K562 (cell line): Measurements from ENCODE around the gene C1orf116. TPM values are rescaled to one million over a fixed set of nuclear protein-coding genes. Genes with fewer than 3 reads are reported as not detected.

Experiments
- BRD4 ChIP-seq: fragments of 200-600 bp; sonication (generic); IDR thresholded peaks from 2 replicates; pipeline ENCODE4 v1.6.1; 2017; ENCODE audit warnings: inconsistent platforms
- CREB1 ChIP-seq, 2 experiments: sonication (generic) in 1 of 2; formaldehyde crosslinking in 1 of 2; IDR thresholded peaks; 2 replicates each; pipeline versions ENCODE4 v1.6.1 to v1.8.0; 2012 to 2022; ENCODE audit warnings: inconsistent platforms in 1 of 2, mild to moderate bottlenecking in 1 of 2, missing genetic modification reagents in 1 of 2, moderate library complexity in 1 of 2
- E2F3 ChIP-seq: fragments of 250-450 bp; sonication (Bioruptor Pico); IDR thresholded peaks from 2 replicates; pipeline ENCODE4 v1.4.0; 2020; ENCODE audit warnings: mild to moderate bottlenecking
- GTF2E2 ChIP-seq: fragments of 200-800 bp; sonication (Bioruptor generic); IDR thresholded peaks from 2 replicates; pipeline ENCODE4 v1.6.1; 2016; ENCODE audit warnings: missing genetic modification characterization, missing compliant biosample characterization
- ILF3 ChIP-seq: fragments of 450-650 bp; IDR thresholded peaks from 2 replicates; pipeline ENCODE4 v1.6.1; 2018; ENCODE audit warnings: antibody characterized with exemption, mild to moderate bottlenecking, moderate library complexity, borderline replicate concordance
- MBD2 ChIP-seq: sonication (generic); IDR thresholded peaks from 2 replicates; pipeline ENCODE4 v1.6.1; 2016; ENCODE audit warnings: low read depth, borderline replicate concordance
- MEF2A ChIP-seq: IDR thresholded peaks from 2 replicates; pipeline ENCODE4 v1.6.1; 2011; ENCODE audit warnings: low read depth, mild to moderate bottlenecking, low read length, moderate library complexity; ENCODE audit not compliant: control insufficient read depth
- NR2C1 ChIP-seq, 2 experiments: fragments of 450-650 bp; IDR thresholded peaks; 2 replicates each; pipeline ENCODE4 v1.6.1; 2017; ENCODE audit warnings: mild to moderate bottlenecking in 2 of 2, antibody characterized with exemption in 1 of 2, inconsistent platforms in 1 of 2, missing compliant biosample characterization in 1 of 2, missing genetic modification characterization in 1 of 2
- SMAD4 ChIP-seq: fragments of 250-450 bp; sonication (Bioruptor Pico); conservative IDR thresholded peaks from 2 replicates; pipeline ENCODE4 v1.8.0; 2021; ENCODE audit warnings: inconsistent platforms, mild to moderate bottlenecking, moderate library complexity
- SNRNP70 ChIP-seq: fragments of 200-400 bp; formaldehyde crosslinking; optimal IDR thresholded peaks from 2 replicates; pipeline ENCODE3; 2017; ENCODE audit warnings: low read depth, low read length
- SRSF7 ChIP-seq: fragments of 200-400 bp; formaldehyde crosslinking; optimal IDR thresholded peaks from 2 replicates; pipeline ENCODE3; 2017; ENCODE audit warnings: mild to moderate bottlenecking, low read depth, low read length
- SRSF9 ChIP-seq: fragments of 200-400 bp; formaldehyde crosslinking; IDR thresholded peaks from 2 replicates; pipeline ENCODE4 v1.6.1; 2017; ENCODE audit warnings: low read depth, low read length, borderline replicate concordance
- THRAP3 ChIP-seq: fragments of 450-650 bp; IDR thresholded peaks from 2 replicates; pipeline ENCODE4 v1.6.1; 2016; ENCODE audit warnings: mild to moderate bottlenecking, inconsistent platforms, borderline replicate concordance
- ZNF224 ChIP-seq: sonication (generic); formaldehyde crosslinking; IDR thresholded peaks from 2 replicates; pipeline ENCODE4 v1.8.0; 2022; ENCODE audit warnings: mild to moderate bottlenecking, missing genetic modification reagents
- ZNF766 ChIP-seq: fragments of 200-800 bp; sonication (Bioruptor generic); conservative IDR thresholded peaks from 2 replicates; pipeline ENCODE4 v1.6.1; 2016; ENCODE audit warnings: missing genetic modification characterization, missing compliant biosample characterization
- polyA plus RNA-seq, 8 experiments: library from polyadenylated mRNA; depleted of rRNA in 4 of 8; stranded (reverse) in 5 of 8; unstranded in 3 of 8; fragments of >200 nt; fragmentation: Nextera tagmentation in 2 of 8; fragmentation: Illumina TruSeq in 1 of 8; extraction: Ambion mirVana in 2 of 8; extraction: Trizol in 1 of 8; gene quantifications; 2 replicates each; pipeline versions ENCODE4 v1.2.1 to v1.2.3, GENCODE V29; 2011 to 2014; ENCODE audit warnings: inconsistent platforms in 1 of 8, missing spikeins in 1 of 8
- total RNA-seq, 7 experiments: library from RNA; depleted of rRNA in 6 of 7; stranded (reverse); fragments of >200 nt in 6 of 7; fragmentation: Illumina TruSeq in 2 of 7; extraction: Trizol in 2 of 7; gene quantifications; 2 replicates each; pipeline versions ENCODE4 v1.2.1 to v1.2.3, GENCODE V29; 2011 to 2021; ENCODE audit warnings: low replicate concordance in 1 of 7
- TF ChIP-seq, protein P1 (sequence below), 2 experiments: IDR thresholded peaks in 1 of 2; conservative IDR thresholded peaks in 1 of 2; 2 replicates each; pipeline ENCODE4 v1.6.1; 2016; ENCODE audit warnings: low read depth in 2 of 2, mild to moderate bottlenecking in 1 of 2, missing compliant biosample characterization in 1 of 2, missing genetic modification characterization in 1 of 2, moderate library complexity in 1 of 2
- TF ChIP-seq, protein P2 (sequence below): sonication (generic); formaldehyde crosslinking; IDR thresholded peaks from 2 replicates; pipeline ENCODE4 v1.8.1; 2022; ENCODE audit warnings: missing genetic modification reagents
- TF ChIP-seq, protein P3 (sequence below): sonication (generic); formaldehyde crosslinking; IDR thresholded peaks from 2 replicates; pipeline ENCODE4 v1.8.0; 2022; ENCODE audit warnings: mild to moderate bottlenecking, low read depth, missing genetic modification reagents
- TF ChIP-seq, protein P4 (sequence below): sonication (generic); formaldehyde crosslinking; IDR thresholded peaks from 2 replicates; pipeline ENCODE4 v1.8.1; 2023; ENCODE audit warnings: mild to moderate bottlenecking, missing genetic modification reagents, moderate library complexity

Gene C1orf116
- total and polyA plus RNA-seq, 9 of the 15 experiments (the other 6 are each of a cell fraction or from before 2014, with no cell fraction given), result 0.62 to 3.0 (median 0.95) TPM

DNA sequence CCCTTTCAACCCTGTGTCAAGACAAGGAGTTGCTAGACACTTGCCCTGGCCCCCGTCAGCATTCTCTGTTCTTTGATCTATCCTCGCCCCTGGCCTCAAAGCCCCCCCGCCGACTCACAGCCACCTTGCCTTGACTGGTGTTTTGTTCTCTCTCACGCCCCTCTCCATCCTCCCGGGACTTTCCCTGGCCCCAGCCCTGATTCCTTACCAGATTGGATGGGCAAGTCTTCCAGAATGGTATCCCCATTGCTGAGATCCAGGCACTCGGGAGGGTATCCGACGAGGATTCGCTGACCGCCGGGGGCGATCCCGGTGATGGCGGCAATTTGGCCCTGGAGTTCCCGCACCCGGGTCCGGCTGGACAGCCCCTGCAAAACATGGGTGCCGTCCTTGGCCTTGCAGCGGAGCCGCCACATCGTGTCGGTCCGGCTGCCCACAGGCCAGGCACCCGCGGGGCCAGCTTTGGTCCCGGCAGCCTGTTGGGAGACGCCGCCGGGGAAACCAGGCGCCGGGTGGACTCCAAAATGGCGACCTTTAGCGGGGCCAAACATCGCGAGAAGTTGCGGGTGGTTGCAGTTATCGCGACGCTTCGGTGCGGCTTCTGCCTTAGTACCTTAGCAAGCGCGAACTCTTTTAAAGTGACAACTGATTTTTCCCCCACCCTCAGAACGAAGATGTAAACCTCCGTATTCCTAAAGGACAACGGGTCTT, 18.1 kb upstream of the C1orf116 start (continued):
- TF ChIP-seq, protein P1, sequence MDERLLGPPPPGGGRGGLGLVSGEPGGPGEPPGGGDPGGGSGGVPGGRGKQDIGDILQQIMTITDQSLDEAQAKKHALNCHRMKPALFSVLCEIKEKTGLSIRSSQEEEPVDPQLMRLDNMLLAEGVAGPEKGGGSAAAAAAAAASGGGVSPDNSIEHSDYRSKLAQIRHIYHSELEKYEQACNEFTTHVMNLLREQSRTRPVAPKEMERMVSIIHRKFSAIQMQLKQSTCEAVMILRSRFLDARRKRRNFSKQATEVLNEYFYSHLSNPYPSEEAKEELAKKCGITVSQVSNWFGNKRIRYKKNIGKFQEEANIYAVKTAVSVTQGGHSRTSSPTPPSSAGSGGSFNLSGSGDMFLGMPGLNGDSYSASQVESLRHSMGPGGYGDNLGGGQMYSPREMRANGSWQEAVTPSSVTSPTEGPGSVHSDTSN (CRISPR knock-in tag; IDR thresholded peaks at IDR 0.05; ENCODE audit: low read depth), result no peak
- TF ChIP-seq, protein P1 (tag; conservative IDR thresholded peaks at IDR 0.05; ENCODE audit: low read depth), result no peak
- TF ChIP-seq ILF3, result no peak
- TF ChIP-seq, protein P2, sequence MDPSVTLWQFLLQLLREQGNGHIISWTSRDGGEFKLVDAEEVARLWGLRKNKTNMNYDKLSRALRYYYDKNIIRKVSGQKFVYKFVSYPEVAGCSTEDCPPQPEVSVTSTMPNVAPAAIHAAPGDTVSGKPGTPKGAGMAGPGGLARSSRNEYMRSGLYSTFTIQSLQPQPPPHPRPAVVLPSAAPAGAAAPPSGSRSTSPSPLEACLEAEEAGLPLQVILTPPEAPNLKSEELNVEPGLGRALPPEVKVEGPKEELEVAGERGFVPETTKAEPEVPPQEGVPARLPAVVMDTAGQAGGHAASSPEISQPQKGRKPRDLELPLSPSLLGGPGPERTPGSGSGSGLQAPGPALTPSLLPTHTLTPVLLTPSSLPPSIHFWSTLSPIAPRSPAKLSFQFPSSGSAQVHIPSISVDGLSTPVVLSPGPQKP (CRISPR knock-in tag), result no peak
- peak; percentile 65 for TF ChIP-seq MBD2
- TF ChIP-seq SRSF7, result no peak
- no peak for TF ChIP-seq ZNF766 (CRISPR knock-in tag)
- TF ChIP-seq ZNF224 (CRISPR knock-in tag), result no peak; the same call in 1 of the 2 replicates
- no peak for TF ChIP-seq MEF2A
- TF ChIP-seq SMAD4 (CRISPR knock-in tag), result 0 out of 2 replicates have a peak, but pooled peaks have one; percentile 29
- TF ChIP-seq, protein P3, sequence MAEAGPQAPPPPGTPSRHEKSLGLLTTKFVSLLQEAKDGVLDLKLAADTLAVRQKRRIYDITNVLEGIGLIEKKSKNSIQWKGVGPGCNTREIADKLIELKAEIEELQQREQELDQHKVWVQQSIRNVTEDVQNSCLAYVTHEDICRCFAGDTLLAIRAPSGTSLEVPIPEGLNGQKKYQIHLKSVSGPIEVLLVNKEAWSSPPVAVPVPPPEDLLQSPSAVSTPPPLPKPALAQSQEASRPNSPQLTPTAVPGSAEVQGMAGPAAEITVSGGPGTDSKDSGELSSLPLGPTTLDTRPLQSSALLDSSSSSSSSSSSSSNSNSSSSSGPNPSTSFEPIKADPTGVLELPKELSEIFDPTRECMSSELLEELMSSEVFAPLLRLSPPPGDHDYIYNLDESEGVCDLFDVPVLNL (CRISPR knock-in tag), result peak; percentile 40; the same call in 1 of the 2 replicates
- TF ChIP-seq THRAP3, result no peak
- TF ChIP-seq BRD4, result peak; percentile 40; the same call in 1 of the 2 replicates
- TF ChIP-seq GTF2E2 (tag), result peak; percentile 85
- TF ChIP-seq NR2C1 (IDR thresholded peaks at IDR 0.05), result no peak
- no peak for TF ChIP-seq NR2C1 (tag; IDR thresholded peaks at IDR 0.05)
- no peak for TF ChIP-seq SNRNP70
- TF ChIP-seq SRSF9, result no peak
- no peak; the same call in 1 of the 2 replicates for TF ChIP-seq CREB1 (IDR thresholded peaks at IDR 0.05)
- no peak for TF ChIP-seq CREB1 (CRISPR knock-in tag; IDR thresholded peaks at IDR 0.05)
- no peak; the same call in 1 of the 2 replicates for TF ChIP-seq E2F3 (CRISPR knock-in tag)
- TF ChIP-seq, protein P4, sequence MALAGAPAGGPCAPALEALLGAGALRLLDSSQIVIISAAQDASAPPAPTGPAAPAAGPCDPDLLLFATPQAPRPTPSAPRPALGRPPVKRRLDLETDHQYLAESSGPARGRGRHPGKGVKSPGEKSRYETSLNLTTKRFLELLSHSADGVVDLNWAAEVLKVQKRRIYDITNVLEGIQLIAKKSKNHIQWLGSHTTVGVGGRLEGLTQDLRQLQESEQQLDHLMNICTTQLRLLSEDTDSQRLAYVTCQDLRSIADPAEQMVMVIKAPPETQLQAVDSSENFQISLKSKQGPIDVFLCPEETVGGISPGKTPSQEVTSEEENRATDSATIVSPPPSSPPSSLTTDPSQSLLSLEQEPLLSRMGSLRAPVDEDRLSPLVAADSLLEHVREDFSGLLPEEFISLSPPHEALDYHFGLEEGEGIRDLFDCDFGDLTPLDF, result peak; percentile 60; the same call in 1 of the 2 replicates
